GDM1 (cell line): ENCODE measurements around the gene ARID5B.

Experiments used
- DNase-seq: peaks from one replicate; lab custom pipeline; 2025; lab: John Stamatoyannopoulos, UW

The ARID5B gene

GRCh38 chr10:61888744-61889143 lies 12.8 kb upstream of the ARID5B start:
- DNase-seq: no peak

GRCh38 chr10:61890430-61890829 lies 11.1 kb upstream of the ARID5B start:
- DNase-seq: no peak

- DNase-seq: no peak
These were observed 10.6 kb upstream of the ARID5B start for GRCh38 chr10:61890881-61891409.

- DNase-seq: no peak
These were observed 9.5 kb upstream of the ARID5B start for GRCh38 chr10:61891906-61892585.

- no peak for DNase-seq
These were observed 8.5 kb upstream of the ARID5B start for GRCh38 chr10:61892961-61893360.

GRCh38 chr10:61894133-61894532 lies 7.4 kb upstream of the ARID5B start:
- no peak for DNase-seq

- DNase-seq: no peak
These were observed 5.5 kb upstream of the ARID5B start for GRCh38 chr10:61895898-61896600.

- peak; percentile 64 for DNase-seq
These were observed 4.4 kb upstream of the ARID5B start for GRCh38 chr10:61896854-61897661.

- no peak for DNase-seq
These were observed 3.6 kb upstream of the ARID5B start for GRCh38 chr10:61897671-61898434.

- DNase-seq: no peak
These were observed 3.1 kb upstream of the ARID5B start for GRCh38 chr10:61898435-61898778.

- DNase-seq: no peak
These were observed 2.4 kb upstream of the ARID5B start for GRCh38 chr10:61899069-61899531.

GRCh38 chr10:61899663-61899996 lies 1.9 kb upstream of the ARID5B start:
- no peak for DNase-seq

- DNase-seq: peak; percentile 44
These were observed 1.3 kb upstream of the ARID5B start for GRCh38 chr10:61899997-61900828.

GRCh38 chr10:61901829-61902444 lies 438 bp downstream of the ARID5B start:
- DNase-seq: no peak

- peak; percentile 44 for DNase-seq
These were observed 1.1 kb downstream of the ARID5B start for GRCh38 chr10:61902445-61903220.

- peak; percentile 33 for DNase-seq
These were observed 1.9 kb downstream of the ARID5B start for GRCh38 chr10:61903221-61903927.

- DNase-seq: no peak
These were observed 2.4 kb downstream of the ARID5B start for GRCh38 chr10:61903928-61904344.

GRCh38 chr10:61904733-61905725 lies 3.5 kb downstream of the ARID5B start:
- no peak for DNase-seq
